Tibial nerve (tissue), 4 donors: ENCODE measurements around the gene TRNAU1AP. TPM values are rescaled to one million over a fixed set of nuclear protein-coding genes. Genes with fewer than 3 reads are reported as not detected.

Experiments used
- DNase-seq, 2 donors: peaks; one replicate each; pipeline ENCODE4 v3.0.0-alpha.2; 2019; ENCODE audit warnings: low spot score in 2 of 2
- H3K27ac ChIP-seq, 4 donors: fragments of 200-600 bp; sonication (generic) in 3 of 4; one replicate each; pipeline ENCODE4 v1.5.1; 2017 to 2019; ENCODE audit warnings: mild to moderate bottlenecking in 1 of 4
- H3K27me3 ChIP-seq, 2 donors: fragments of 200-600 bp; sonication (generic) in 1 of 2; one replicate each; pipeline versions ENCODE4 v1.5.1 to v1.6.0; 2017 to 2019
- H3K36me3 ChIP-seq, 3 donors: fragments of 200-600 bp; sonication (generic); one replicate each; pipeline ENCODE4 v1.5.1; 2018 to 2019
- H3K4me1 ChIP-seq, 4 donors: fragments of 200-600 bp; sonication (generic) in 3 of 4; one replicate each; pipeline ENCODE4 v1.5.1; 2017 to 2019
- H3K4me3 ChIP-seq, 4 donors: fragments of 200-600 bp; sonication (generic) in 3 of 4; one replicate each; pipeline ENCODE4 v1.5.1; 2017 to 2019; ENCODE audit warnings: mild to moderate bottlenecking in 1 of 4, moderate library complexity in 1 of 4
- H3K9me3 ChIP-seq, 4 donors: fragments of 200-600 bp; sonication (generic) in 3 of 4; one replicate each; pipeline ENCODE4 v1.5.1; 2017 to 2019
- CTCF ChIP-seq, 5 experiments: fragments of 200-600 bp in 3 of 5; fragments of 450-650 bp in 2 of 5; sonication (generic) in 3 of 5; IDR thresholded peaks; one replicate each; pipeline ENCODE4 v1.5.1; 2016 to 2019; ENCODE audit warnings: antibody characterized with exemption in 5 of 5, mild to moderate bottlenecking in 3 of 5, moderate library complexity in 2 of 5
- EP300 ChIP-seq, 2 donors: sonication (generic); formaldehyde crosslinking; IDR thresholded peaks; one replicate each; pipeline ENCODE4 v1.6.1; 2017; ENCODE audit warnings: antibody characterized with exemption in 2 of 2, mild to moderate bottlenecking in 1 of 2
- POLR2A ChIP-seq, 2 donors: fragments of 450-650 bp; IDR thresholded peaks; one replicate each; pipeline ENCODE4 v1.6.1; 2017; ENCODE audit warnings: antibody characterized with exemption in 2 of 2, mild to moderate bottlenecking in 2 of 2, moderate library complexity in 2 of 2
- WGBS, 2 donors: methylation state at CpG; one replicate each; pipeline ENCODE4 v1.1.5; 2018; 5-methylcytosine and 5-hydroxymethylcytosine counted together
- total RNA-seq, 4 donors: library from RNA; depleted of rRNA; stranded (reverse); fragments of >200 nt; gene quantifications; one replicate each; pipeline ENCODE4 v1.1.0, GENCODE V29; 2016

Gene TRNAU1AP
- total RNA-seq, 4 donors from 2014 or later, result 22.6 to 35.2 (median 29.3) TPM

GRCh38 chr1:28560886-28561285, 8.0 kb downstream of the TRNAU1AP start:
- H3K4me3 ChIP-seq, result no peak overlapping the region
- H3K27me3 ChIP-seq, result no peaks in the 10 kb centered on the region
- no peak overlapping the region for H3K27ac ChIP-seq
- peaks cover 2 to 100% (median 17%) of the 10 kb centered on the region in 3 donors for H3K36me3 ChIP-seq
- no peaks in the 10 kb centered on the region for H3K4me1 ChIP-seq
- TF ChIP-seq CTCF (IDR thresholded peaks at IDR 0.05), result no peak
- no peak for TF ChIP-seq POLR2A (IDR thresholded peaks at IDR 0.05)
- no peak for TF ChIP-seq EP300 (IDR thresholded peaks at IDR 0.05)
- no peaks in the 10 kb centered on the region for H3K9me3 ChIP-seq
- DNase-seq, result no peak
- WGBS, 2 donors, result 91 to 95% methylated on average over 3 of the region's 3 CpGs

DNA sequence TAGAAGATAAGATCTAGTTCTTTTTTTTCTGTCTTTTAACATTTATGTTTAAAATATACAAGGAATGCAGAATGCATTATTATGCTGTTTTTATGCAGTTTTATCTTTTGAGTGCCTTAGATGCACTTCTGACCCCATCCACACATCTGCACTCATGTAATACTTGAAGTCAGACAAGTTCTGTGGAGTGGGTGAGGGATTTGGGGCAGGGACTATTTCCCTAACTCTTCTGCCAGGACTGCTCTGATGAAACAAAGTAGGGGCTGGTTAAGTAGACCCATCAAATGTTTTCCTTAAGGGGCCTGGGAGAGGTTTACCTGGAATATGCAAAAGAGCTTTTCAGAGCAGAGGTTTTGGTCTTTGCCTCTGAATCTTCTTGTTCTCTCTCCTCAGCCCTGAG, 11.4 kb downstream of the TRNAU1AP start:
- no peaks in the 10 kb centered on the region for H3K4me1 ChIP-seq
- H3K4me3 ChIP-seq, result no peak overlapping the region
- H3K27me3 ChIP-seq, result no peaks in the 10 kb centered on the region
- peaks cover 0 to 100% (median 33%) of the 10 kb centered on the region in 3 donors for H3K36me3 ChIP-seq
- TF ChIP-seq EP300 (IDR thresholded peaks at IDR 0.05), result no peak
- TF ChIP-seq CTCF (IDR thresholded peaks at IDR 0.05), result no peak
- TF ChIP-seq POLR2A (IDR thresholded peaks at IDR 0.05), result no peak
- DNase-seq, result no peak
- no peaks in the 10 kb centered on the region for H3K9me3 ChIP-seq
- no peak overlapping the region for H3K27ac ChIP-seq

DNA sequence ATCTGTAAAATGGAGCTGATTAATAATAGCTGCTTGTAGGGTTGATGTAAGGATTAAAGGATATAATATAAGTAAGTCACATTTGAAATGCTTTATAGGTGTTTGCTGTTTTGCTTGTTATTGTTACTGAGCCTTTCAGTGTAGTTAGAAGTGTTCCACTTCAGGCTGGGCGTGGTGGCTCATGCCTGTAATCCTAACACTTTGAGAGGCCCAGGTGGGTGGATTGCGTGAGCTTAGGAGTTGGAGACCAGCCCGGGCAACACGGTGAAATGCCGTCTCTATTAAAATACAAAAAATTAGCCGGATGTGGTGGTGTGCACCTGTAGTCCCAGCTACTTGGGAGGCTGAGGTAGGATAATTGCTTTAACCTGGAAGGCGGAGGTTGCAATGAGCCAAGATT, 12.2 kb downstream of the TRNAU1AP start:
- Histone ChIP-seq H3K4me3 (no peak overlapping the region), H3K9me3 (no peaks in the 10 kb centered on the region), H3K27me3 (no peaks in the 10 kb centered on the region), H3K36me3 (peaks cover 0 to 100% (median 36%) of the 10 kb centered on the region in 3 donors), H3K27ac (no peak overlapping the region), H3K4me1 (no peaks in the 10 kb centered on the region)
- 95 to 96% methylated on average over 7 of the region's 7 CpGs for WGBS, 2 donors
- no peak for TF ChIP-seq EP300 (IDR thresholded peaks at IDR 0.05)
- no peak for TF ChIP-seq POLR2A (IDR thresholded peaks at IDR 0.05)
- TF ChIP-seq CTCF (IDR thresholded peaks at IDR 0.05), result no peak
- no peak for DNase-seq

- no peaks in the 10 kb centered on the region for H3K27me3 ChIP-seq
- peaks cover 0 to 100% (median 35%) of the 10 kb centered on the region in 3 donors for H3K36me3 ChIP-seq
- no peak overlapping the region for H3K4me3 ChIP-seq
- H3K27ac ChIP-seq, result no peak overlapping the region
- DNase-seq, result no peak
- TF ChIP-seq EP300 (IDR thresholded peaks at IDR 0.05) (no peak), POLR2A (IDR thresholded peaks at IDR 0.05) (no peak), CTCF (IDR thresholded peaks at IDR 0.05) (no peak)
- WGBS, 2 donors, result 94 to 98% methylated on average over 6 of the region's 6 CpGs
- no peaks in the 10 kb centered on the region for H3K9me3 ChIP-seq
- no peaks in the 10 kb centered on the region for H3K4me1 ChIP-seq
These were observed 12.8 kb downstream of the TRNAU1AP start for GRCh38 chr1:28565726-28566125.

DNA sequence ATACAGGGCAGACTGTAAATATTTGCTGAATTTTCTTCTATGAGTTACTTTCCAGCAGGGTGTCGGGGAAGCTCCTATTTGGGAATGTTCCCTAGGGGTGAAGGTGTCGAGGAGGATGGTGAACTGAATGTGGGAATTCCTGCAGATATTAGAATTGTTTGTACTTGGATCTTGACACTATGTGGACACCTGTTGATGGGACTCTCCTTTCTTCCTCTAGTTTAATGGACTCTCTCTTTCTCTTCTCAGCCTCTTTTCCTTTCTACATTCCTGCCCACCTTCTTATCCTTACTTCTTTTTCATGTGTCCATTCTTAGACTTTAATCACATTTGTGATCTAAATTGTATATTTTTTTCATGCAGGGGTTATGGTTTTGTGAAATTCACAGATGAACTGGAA, 14.0 kb downstream of the TRNAU1AP start:
- no peaks in the 10 kb centered on the region for H3K9me3 ChIP-seq
- whole genome bisulfite sequencing, 2 donors, result 74 to 80% methylated on average over 2 of the region's 2 CpGs
- no peak for DNase-seq
- H3K4me1 ChIP-seq, result no peaks in the 10 kb centered on the region
- no peak overlapping the region for H3K27ac ChIP-seq
- H3K4me3 ChIP-seq, result no peak overlapping the region
- H3K27me3 ChIP-seq, result no peaks in the 10 kb centered on the region
- no peak for TF ChIP-seq POLR2A (IDR thresholded peaks at IDR 0.05)
- TF ChIP-seq CTCF (IDR thresholded peaks at IDR 0.05), result no peak
- no peak for TF ChIP-seq EP300 (IDR thresholded peaks at IDR 0.05)
- H3K36me3 ChIP-seq, result peaks cover 0 to 100% (median 27%) of the 10 kb centered on the region in 3 donors
